Sigmoid colon (tissue), 7 donors: ENCODE results near the gene TBC1D1. TPM values are rescaled to one million over a fixed set of nuclear protein-coding genes. Genes with fewer than 3 reads are reported as not detected.
A peak's percentile ranks its signal among the peaks of the same experiment; 100 is the strongest.

ENCODE experiments used
- DNase-seq: peaks from one replicate; pipeline ENCODE4 v3.0.0-alpha.2; 2019
- H3K27ac ChIP-seq, 4 donors: fragments of 200-600 bp; sonication (generic); one replicate each; pipeline ENCODE4 v1.5.1; 2016 to 2019; ENCODE audit warnings: mild to moderate bottlenecking in 1 of 4
- H3K27me3 ChIP-seq, 3 donors: fragments of 200-600 bp; sonication (generic); one replicate each; pipeline ENCODE4 v1.5.1; 2019; ENCODE audit warnings: mild to moderate bottlenecking in 1 of 3
- H3K36me3 ChIP-seq, 4 donors: fragments of 200-600 bp; sonication (generic); one replicate each; pipeline ENCODE4 v1.5.1; 2016 to 2019
- H3K4me1 ChIP-seq, 4 donors: fragments of 200-600 bp; sonication (generic); one replicate each; pipeline ENCODE4 v1.5.1; 2017 to 2019
- H3K4me3 ChIP-seq, 4 donors: fragments of 200-600 bp; sonication (generic); one replicate each; pipeline ENCODE4 v1.5.1; 2017 to 2019; ENCODE audit warnings: mild to moderate bottlenecking in 2 of 4, moderate library complexity in 1 of 4
- H3K9me3 ChIP-seq, 4 donors: fragments of 200-600 bp in 3 of 4; sonication (generic) in 3 of 4; one replicate each; pipeline versions ENCODE4 v1.5.1 to v1.6.1; 2013 to 2019
- EP300 ChIP-seq, 4 donors: sonication (generic); formaldehyde crosslinking; IDR thresholded peaks; one replicate each; pipeline ENCODE4 v1.6.1; 2017; ENCODE audit warnings: antibody characterized with exemption in 4 of 4
- POLR2A ChIP-seq, 2 donors: fragments of 450-650 bp; IDR thresholded peaks; one replicate each; pipeline ENCODE4 v1.6.1; 2016; ENCODE audit warnings: antibody characterized with exemption in 2 of 2, mild to moderate bottlenecking in 2 of 2, moderate library complexity in 2 of 2
- POLR2AphosphoS5 ChIP-seq, 4 donors: sonication (generic); formaldehyde crosslinking; IDR thresholded peaks; one replicate each; pipeline ENCODE4 v1.6.1; 2017; ENCODE audit warnings: antibody characterized with exemption in 4 of 4
- WGBS, 2 donors: extraction: QIAGEN DNeasy Blood & Tissue Kit; methylation state at CpG; one replicate each; pipeline ENCODE4 v1.1.7; 2013; 5-methylcytosine and 5-hydroxymethylcytosine counted together
- intact Hi-C: fragments of 100-400 bp; cut with DNase I; formaldehyde crosslinking; loops from one replicate; pipeline ENCODE4 v1.15.1; 2023
- polyA plus RNA-seq, 3 donors: library from polyadenylated mRNA; stranded (reverse); fragments of 200-250 nt; gene quantifications; one replicate each; pipeline ENCODE4 v1.2.3, GENCODE V29; 2013
- total RNA-seq, 4 donors: library from RNA; depleted of rRNA; stranded (reverse); fragments of >200 nt; gene quantifications; one replicate each; pipeline ENCODE4 v1.1.0, GENCODE V29; 2016
- TF ChIP-seq, protein P1 (sequence below), 4 experiments: fragments of 450-650 bp in 3 of 4; fragments of 200-600 bp in 1 of 4; IDR thresholded peaks; one replicate each; pipeline ENCODE4 v1.5.1; 2016 to 2019; ENCODE audit warnings: antibody characterized with exemption in 4 of 4, mild to moderate bottlenecking in 3 of 4, moderate library complexity in 2 of 4
- donor health status: healthy with polysubstance abuse.
- donor health status: Bipolar disorder and iron deficiency.
- donor health status: healthy.

Gene TBC1D1
- total and polyA plus RNA-seq, 7 donors: 31.2 to 450 (median 253) TPM

DNA sequence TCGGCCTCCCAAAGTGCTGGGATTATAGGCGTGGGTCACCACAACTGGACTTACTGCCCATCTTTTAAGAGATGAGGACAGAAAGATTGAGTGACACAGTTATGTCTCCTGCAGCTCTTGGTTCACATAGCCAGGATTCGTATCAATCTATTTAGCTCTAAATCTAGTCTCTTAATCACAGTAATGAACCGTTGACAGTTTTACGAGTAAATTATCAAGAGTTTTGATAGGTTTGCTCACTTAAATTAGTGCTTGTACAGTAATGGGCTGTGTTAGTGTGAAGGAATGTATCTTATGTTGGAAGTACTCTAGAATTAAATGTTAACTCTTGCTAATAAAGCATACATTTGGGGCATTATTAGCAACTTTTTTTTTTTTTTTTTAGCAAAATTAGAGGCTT, 175.0 kb downstream of the TBC1D1 start:
- Histone ChIP-seq H3K36me3 (peaks cover 0 to 46% (median 14%) of the 10 kb centered on the region in 4 donors), H3K4me3 (no peak overlapping the region), H3K27ac (no peak overlapping the region), H3K9me3 (no peaks in the 10 kb centered on the region), H3K27me3 (no peaks in the 10 kb centered on the region), H3K4me1 (peaks cover 0 to 47% (median 24%) of the 10 kb centered on the region in 4 donors)
- intact Hi-C loops: no loop called here
- 77 to 90% methylated on average over 5 of the region's 5 CpGs for WGBS, 2 donors
- no peak for DNase-seq
- TF ChIP-seq POLR2AphosphoS5 (IDR thresholded peaks at IDR 0.05) (no peak), POLR2A (IDR thresholded peaks at IDR 0.05) (no peak), EP300 (IDR thresholded peaks at IDR 0.05) (no peak)
- TF ChIP-seq, protein P1, sequence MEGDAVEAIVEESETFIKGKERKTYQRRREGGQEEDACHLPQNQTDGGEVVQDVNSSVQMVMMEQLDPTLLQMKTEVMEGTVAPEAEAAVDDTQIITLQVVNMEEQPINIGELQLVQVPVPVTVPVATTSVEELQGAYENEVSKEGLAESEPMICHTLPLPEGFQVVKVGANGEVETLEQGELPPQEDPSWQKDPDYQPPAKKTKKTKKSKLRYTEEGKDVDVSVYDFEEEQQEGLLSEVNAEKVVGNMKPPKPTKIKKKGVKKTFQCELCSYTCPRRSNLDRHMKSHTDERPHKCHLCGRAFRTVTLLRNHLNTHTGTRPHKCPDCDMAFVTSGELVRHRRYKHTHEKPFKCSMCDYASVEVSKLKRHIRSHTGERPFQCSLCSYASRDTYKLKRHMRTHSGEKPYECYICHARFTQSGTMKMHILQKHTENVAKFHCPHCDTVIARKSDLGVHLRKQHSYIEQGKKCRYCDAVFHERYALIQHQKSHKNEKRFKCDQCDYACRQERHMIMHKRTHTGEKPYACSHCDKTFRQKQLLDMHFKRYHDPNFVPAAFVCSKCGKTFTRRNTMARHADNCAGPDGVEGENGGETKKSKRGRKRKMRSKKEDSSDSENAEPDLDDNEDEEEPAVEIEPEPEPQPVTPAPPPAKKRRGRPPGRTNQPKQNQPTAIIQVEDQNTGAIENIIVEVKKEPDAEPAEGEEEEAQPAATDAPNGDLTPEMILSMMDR (IDR thresholded peaks at IDR 0.05): no peak

DNA sequence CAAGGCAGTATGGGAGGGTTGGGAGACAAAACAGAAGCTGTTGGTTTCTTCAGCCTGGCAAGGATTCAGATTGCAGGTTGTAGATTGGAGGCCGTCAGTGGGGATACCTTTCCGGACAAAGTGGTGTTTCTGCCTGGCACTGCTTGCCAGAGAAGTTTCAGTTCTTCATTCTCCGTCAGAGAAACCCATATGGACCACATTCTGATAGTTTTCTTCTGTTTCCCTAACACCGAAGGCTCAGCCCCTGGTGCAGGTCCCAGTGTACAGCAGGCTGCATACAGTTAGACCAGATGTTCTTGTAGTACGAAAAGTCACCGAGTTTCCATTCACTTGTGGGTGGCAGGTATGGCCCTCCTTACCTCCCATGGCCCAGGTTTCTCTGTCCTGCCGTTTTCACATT, 176.6 kb downstream of the TBC1D1 start:
- Histone ChIP-seq H3K27ac (peak overlapping the region in 1 of 4 donors; percentile 32), H3K27me3 (no peaks in the 10 kb centered on the region), H3K36me3 (peaks cover 0 to 46% (median 14%) of the 10 kb centered on the region in 4 donors), H3K9me3 (no peaks in the 10 kb centered on the region), H3K4me3 (no peak overlapping the region), H3K4me1 (peaks cover 0 to 48% (median 19%) of the 10 kb centered on the region in 4 donors)
- intact Hi-C loops: no loop called here
- no peak for DNase-seq
- TF ChIP-seq, protein P1 (IDR thresholded peaks at IDR 0.05): no peak
- no peak for TF ChIP-seq POLR2AphosphoS5 (IDR thresholded peaks at IDR 0.05)
- no peak for TF ChIP-seq POLR2A (IDR thresholded peaks at IDR 0.05)
- no peak for TF ChIP-seq EP300 (IDR thresholded peaks at IDR 0.05)
- 85 to 93% methylated on average over 7 of the region's 7 CpGs for WGBS, 2 donors

DNA sequence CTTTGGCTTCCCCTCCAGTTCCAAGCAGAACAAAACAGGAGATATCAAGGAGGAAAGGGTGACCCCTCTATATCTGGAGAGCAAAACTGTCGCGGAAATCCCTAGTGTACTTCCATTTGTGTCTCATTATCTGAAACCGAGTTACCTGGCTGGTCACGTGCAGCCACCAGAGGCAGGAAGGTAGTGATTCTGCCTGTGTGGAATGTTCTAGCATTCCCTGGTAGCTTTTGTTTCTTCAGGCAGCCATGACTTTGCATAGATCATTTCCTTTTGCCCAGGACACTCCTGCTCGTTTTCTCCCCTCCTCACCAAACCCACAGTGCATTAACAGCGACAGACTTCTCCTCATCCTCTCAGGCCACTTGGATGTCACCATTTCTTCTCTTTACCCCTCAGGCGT, 177.2 kb downstream of the TBC1D1 start:
- WGBS, 2 donors: 92 to 94% methylated on average over 7 of the region's 7 CpGs
- Histone ChIP-seq H3K4me3 (no peak overlapping the region), H3K27ac (peak overlapping the region in 1 of 4 donors; percentile 32), H3K36me3 (peaks cover 0 to 49% (median 15%) of the 10 kb centered on the region in 4 donors), H3K4me1 (peaks cover 0 to 48% (median 15%) of the 10 kb centered on the region in 4 donors), H3K9me3 (no peaks in the 10 kb centered on the region), H3K27me3 (no peaks in the 10 kb centered on the region)
- intact Hi-C loops: no loop called here
- DNase-seq: no peak
- TF ChIP-seq POLR2AphosphoS5 (IDR thresholded peaks at IDR 0.05) (peak in 1 of 4 donors; percentile 6), EP300 (IDR thresholded peaks at IDR 0.05) (no peak)

DNA sequence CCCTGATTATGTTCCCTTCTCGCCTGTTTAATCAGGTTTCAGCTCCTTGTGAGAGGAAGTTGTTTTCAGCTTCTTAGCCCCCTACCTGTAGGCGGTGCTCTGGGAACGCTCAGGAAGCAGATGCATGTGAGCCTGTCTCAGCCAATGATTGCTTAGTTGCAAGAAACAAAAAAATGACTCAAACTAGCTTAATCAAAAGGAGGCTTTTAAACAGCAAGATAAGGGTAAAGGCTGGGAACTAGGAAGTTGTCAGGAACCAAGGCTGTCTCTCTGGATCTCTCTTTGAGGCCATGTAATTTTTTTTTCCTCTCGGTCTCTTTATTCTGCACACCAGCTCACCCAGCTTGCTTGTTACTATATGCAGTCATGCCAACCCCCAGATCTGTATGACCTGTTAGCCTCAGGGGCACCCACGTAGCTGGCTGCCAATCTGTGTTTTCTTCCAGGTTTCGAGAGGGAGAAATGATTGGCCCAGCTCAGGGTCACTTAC, 178.4 kb downstream of the TBC1D1 start:
- no peaks in the 10 kb centered on the region for H3K9me3 ChIP-seq
- DNase-seq: no peak
- H3K4me1 ChIP-seq: peaks cover 0 to 49% (median 15%) of the 10 kb centered on the region in 4 donors
- H3K4me3 ChIP-seq: no peak overlapping the region
- TF ChIP-seq EP300 (IDR thresholded peaks at IDR 0.05) (no peak), POLR2A (IDR thresholded peaks at IDR 0.05) (no peak), POLR2AphosphoS5 (IDR thresholded peaks at IDR 0.05) (no peak)
- TF ChIP-seq, protein P1 (IDR thresholded peaks at IDR 0.05): peak in 1 of 4 experiments; percentile 33
- H3K27ac ChIP-seq: peak overlapping the region in 1 of 4 donors; percentile 32
- intact Hi-C loops: no loop called here
- H3K36me3 ChIP-seq: peaks cover 0 to 59% (median 17%) of the 10 kb centered on the region in 4 donors
- WGBS, 2 donors: 21 to 46% methylated on average over 6 of the region's 6 CpGs
- no peaks in the 10 kb centered on the region for H3K27me3 ChIP-seq

DNA sequence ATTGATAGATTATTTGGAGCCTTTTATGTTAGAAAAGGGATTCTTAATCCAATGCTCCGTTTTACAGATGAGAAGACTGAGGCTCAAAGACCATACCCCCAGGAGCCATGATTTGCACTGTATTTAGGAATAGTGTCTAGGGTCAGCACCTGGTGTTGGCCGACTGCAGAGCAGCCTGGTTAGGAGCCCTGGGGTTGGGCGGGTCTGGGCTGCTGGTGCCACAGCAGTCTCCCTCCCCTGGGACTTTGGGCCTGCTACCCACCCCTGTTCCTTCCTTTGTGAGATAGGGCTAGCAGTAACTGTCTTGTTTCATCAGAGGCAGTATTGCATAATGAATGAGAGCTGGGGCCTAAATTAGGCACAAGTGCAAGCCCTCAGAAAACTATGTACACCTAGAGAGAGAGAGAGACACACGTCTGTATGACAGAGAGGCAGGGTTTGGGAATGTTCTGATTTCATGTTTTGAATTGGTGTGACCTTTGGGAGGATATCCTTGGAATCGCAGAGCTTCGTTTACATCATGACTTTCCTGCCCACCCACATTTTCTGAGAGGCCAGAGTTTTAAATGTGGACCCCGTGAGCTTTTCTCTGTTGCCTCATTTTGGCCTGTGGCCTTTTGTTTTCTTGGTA, 181.0 kb downstream of the TBC1D1 start:
- Histone ChIP-seq H3K36me3 (peaks cover 0 to 52% (median 16%) of the 10 kb centered on the region in 4 donors), H3K27ac (peak overlapping the region in 3 of 4 donors; percentile 47 to 58 (median 55)), H3K4me3 (no peak overlapping the region), H3K4me1 (peaks cover 0 to 70% (median 29%) of the 10 kb centered on the region in 4 donors), H3K9me3 (no peaks in the 10 kb centered on the region), H3K27me3 (no peaks in the 10 kb centered on the region)
- WGBS, 2 donors: 63 to 72% methylated on average over 7 of the region's 7 CpGs
- TF ChIP-seq POLR2AphosphoS5 (IDR thresholded peaks at IDR 0.05) (peak in 1 of 4 donors; percentile 20), EP300 (IDR thresholded peaks at IDR 0.05) (no peak)
- intact Hi-C loops: no loop called here
- DNase-seq: no peak
